HEK293 (cell line): ENCODE data around the gene WNT6.

Experiments used
- CTCF ChIA-PET: fragments of 350-600 bp; formaldehyde crosslinking; extraction: SDS; loops from one replicate; lab custom pipeline; 2021; ENCODE audit warnings: antibody characterized with exemption; lab: Yijun Ruan, JAX
- POLR2A ChIA-PET: fragments of 300-600 bp; formaldehyde crosslinking; extraction: SDS; loops from one replicate; lab custom pipeline; 2020; ENCODE audit warnings: antibody characterized with exemption, inconsistent platforms; lab: Yijun Ruan, JAX
- H3K27ac ChIP-seq: fragments of 200-500 bp; sonication (Bioruptor generic); 2 replicates; pipeline ENCODE4 v1.5.1; 2014; ENCODE audit warnings: low read depth, low read length, control low read depth, inconsistent platforms; ENCODE audit errors: extremely low read depth
- H3K36me3 ChIP-seq, 2 experiments: fragments of 200-500 bp in 1 of 2; sonication (Bioruptor generic) in 1 of 2; 1 replicate in 1 of 2; 2 replicates in 1 of 2; pipeline ENCODE4 v1.5.1; 2014 to 2017; ENCODE audit warnings: inconsistent platforms in 2 of 2, low read length in 2 of 2; ENCODE audit not compliant: control insufficient read depth in 2 of 2, insufficient read depth in 1 of 2
- H3K4me1 ChIP-seq: fragments of 200-500 bp; sonication (Bioruptor generic); 2 replicates; pipeline ENCODE4 v1.5.1; 2014; ENCODE audit warnings: mild to moderate bottlenecking, low read length, inconsistent platforms; ENCODE audit not compliant: control insufficient read depth, insufficient read depth
- H3K4me3 ChIP-seq: 2 replicates; pipeline ENCODE4 v1.5.1; 2011; ENCODE audit warnings: low read depth, mild to moderate bottlenecking, control low read depth, low read length, moderate library complexity
- H3K9me3 ChIP-seq: fragments of 200-500 bp; sonication (Bioruptor generic); 2 replicates; pipeline ENCODE4 v1.5.1; 2014; ENCODE audit warnings: low read depth, low read length, inconsistent platforms; ENCODE audit not compliant: control insufficient read depth, insufficient read depth
- PRDM1 ChIP-seq: fragments of 450-650 bp; formaldehyde crosslinking; IDR thresholded peaks from 2 replicates; pipeline ENCODE4; 2016; ENCODE audit warnings: missing biosample characterization, missing genetic modification characterization
- ZNF530 ChIP-seq: fragments of 450-650 bp; formaldehyde crosslinking; IDR thresholded peaks from 2 replicates; pipeline ENCODE4 v1.5.1; 2016; ENCODE audit warnings: low read depth, missing biosample characterization, missing genetic modification characterization
- ZNF664 ChIP-seq: fragments of 450-650 bp; formaldehyde crosslinking; IDR thresholded peaks from 2 replicates; pipeline ENCODE4 v1.5.1; 2016; ENCODE audit warnings: missing biosample characterization, missing genetic modification characterization

The WNT6 gene

DNA sequence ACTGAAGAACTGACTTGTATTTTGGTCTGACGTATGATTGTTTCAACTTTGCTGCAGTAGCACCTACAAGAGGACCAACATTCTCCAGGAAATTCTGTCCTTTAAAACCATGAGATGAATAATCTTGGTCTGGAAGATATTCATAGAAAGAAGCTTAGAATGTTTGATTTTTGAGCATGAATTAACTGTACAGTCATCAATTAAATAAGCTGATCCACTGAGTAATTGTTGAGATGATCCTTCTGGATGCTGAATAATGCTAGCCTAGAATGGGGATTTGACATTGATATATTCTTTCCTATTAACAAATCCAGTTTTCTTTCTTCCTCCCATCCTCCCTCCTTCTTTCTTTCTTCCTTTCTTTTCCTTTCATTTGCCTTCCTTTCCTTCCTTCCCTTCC lies 60.9 kb downstream of the WNT6 start:
- CTCF ChIA-PET, result interaction anchor here (0.9 kb wide), 1 partner anchor 23 kb away, joined by 3 read pairs; no protein-coding TSS in a partner anchor
- Histone ChIP-seq H3K27ac (no peak overlapping the region), H3K9me3 (no peaks in the 10 kb centered on the region), H3K4me1 (no peaks in the 10 kb centered on the region), H3K4me3 (no peak overlapping the region), H3K36me3 (no peaks in the 10 kb centered on the region)
- POLR2A ChIA-PET, result no interaction called here
- TF ChIP-seq ZNF530 (no peak), ZNF664 (tag by site-specific recombination) (no peak), PRDM1 (tag by site-specific recombination) (0 out of 2 replicates have a peak, but pooled peaks have one; percentile 16)
- TF ChIP-seq, all 188 proteins: peak for 1
